AG04449 (cell line): Measurements from ENCODE around the gene PET100.

Experiments
- CTCF ChIA-PET: fragments of 350-600 bp; formaldehyde crosslinking; extraction: SDS; loops from one replicate; lab custom pipeline; 2021; ENCODE audit warnings: antibody characterized with exemption; lab: Yijun Ruan, JAX
- POLR2A ChIA-PET: fragments of 400-600, 350-600 bp; formaldehyde crosslinking; extraction: SDS; loops from one replicate; lab custom pipeline; 2020; ENCODE audit warnings: antibody characterized with exemption, inconsistent platforms; lab: Yijun Ruan, JAX
- DNase-seq: peaks from one replicate; pipeline ENCODE4 v3.0.0-alpha.2; 2010; ENCODE audit warnings: low read depth, low spot score
- H3K4me3 ChIP-seq: 2 replicates; pipeline ENCODE4 v1.5.1; 2011; ENCODE audit warnings: low read depth, mild to moderate bottlenecking, control low read depth, low read length
- TF ChIP-seq, protein P1 (sequence below): IDR thresholded peaks from one replicate; pipeline ENCODE4 v1.5.1; 2011; ENCODE audit warnings: mild to moderate bottlenecking, moderate library complexity, low read length, control low read depth, inconsistent platforms; ENCODE audit not compliant: insufficient read depth; ENCODE audit errors: missing control alignments

The PET100 gene

DNA sequence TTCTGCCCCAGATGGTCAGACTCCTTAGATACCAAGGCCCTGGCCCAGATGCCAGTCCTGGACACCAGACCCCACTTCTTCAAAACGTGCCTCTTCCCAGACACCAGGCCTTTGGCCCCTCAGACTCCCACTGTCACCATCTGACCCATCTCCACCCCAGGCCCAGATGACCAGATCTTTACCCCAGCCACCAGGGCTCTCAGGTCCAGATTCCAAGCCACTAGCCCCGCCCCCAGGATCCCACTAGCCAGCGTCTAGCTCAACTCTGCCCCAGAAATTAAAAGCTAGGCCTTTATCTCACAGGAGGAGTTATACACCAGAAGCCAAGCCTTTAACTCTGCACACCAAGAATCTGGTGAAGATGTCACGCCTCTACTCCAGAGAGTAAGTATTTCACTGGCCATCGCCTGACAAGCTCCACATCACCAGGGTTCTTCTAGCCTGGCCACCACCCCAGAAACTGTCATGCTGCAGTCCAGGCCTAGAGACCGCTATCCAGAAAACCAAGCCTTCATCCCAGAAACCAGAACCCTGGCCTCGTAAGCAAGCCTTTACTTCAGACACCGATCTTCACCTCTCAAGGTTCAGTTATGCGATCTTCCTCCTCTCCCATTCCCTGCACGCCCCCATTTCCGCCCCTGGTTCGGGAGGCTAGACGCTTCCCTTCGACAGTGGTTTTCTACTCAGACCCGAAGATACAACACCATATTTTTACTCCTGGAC is 843 bp upstream of the PET100 start:
- CTCF ChIA-PET, result interaction anchor here (3.6 kb wide), 1 partner anchor 24 kb away, joined by 18 read pairs; no protein-coding TSS in a partner anchor
- H3K4me3 ChIP-seq, result peak overlapping the region; percentile 99
- POLR2A ChIA-PET, result interaction anchor here (1.0 kb wide), 1 partner anchor 432 kb away, joined by 3 read pairs; no protein-coding TSS in a partner anchor
- TF ChIP-seq, protein P1, sequence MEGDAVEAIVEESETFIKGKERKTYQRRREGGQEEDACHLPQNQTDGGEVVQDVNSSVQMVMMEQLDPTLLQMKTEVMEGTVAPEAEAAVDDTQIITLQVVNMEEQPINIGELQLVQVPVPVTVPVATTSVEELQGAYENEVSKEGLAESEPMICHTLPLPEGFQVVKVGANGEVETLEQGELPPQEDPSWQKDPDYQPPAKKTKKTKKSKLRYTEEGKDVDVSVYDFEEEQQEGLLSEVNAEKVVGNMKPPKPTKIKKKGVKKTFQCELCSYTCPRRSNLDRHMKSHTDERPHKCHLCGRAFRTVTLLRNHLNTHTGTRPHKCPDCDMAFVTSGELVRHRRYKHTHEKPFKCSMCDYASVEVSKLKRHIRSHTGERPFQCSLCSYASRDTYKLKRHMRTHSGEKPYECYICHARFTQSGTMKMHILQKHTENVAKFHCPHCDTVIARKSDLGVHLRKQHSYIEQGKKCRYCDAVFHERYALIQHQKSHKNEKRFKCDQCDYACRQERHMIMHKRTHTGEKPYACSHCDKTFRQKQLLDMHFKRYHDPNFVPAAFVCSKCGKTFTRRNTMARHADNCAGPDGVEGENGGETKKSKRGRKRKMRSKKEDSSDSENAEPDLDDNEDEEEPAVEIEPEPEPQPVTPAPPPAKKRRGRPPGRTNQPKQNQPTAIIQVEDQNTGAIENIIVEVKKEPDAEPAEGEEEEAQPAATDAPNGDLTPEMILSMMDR, result no peak
- DNase-seq, result no peak

DNA sequence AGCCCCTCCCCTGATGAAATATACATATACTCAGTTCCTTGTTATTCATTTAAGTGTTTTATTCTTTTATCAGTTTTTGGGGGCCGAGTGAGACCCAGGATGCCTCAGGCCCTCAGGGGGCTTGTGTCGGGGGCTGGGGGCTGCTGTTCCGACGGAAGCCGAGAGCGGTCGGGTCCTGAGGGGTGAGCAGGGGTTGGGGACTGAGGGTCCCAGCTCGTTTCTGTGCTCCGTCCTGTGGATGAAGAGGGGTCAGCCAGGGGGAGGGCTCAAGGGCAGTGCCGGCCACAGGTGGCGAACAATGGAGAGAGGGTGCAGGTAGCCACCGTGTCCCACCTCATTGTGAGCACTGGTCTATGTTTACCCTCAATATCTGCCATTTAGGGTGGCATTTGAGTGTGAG is 2.0 kb downstream of the PET100 start:
- H3K4me3 ChIP-seq, result no peak overlapping the region
- DNase-seq, result no peak
- CTCF ChIA-PET, result interaction anchor here (2.4 to 3.6 kb wide), 2 partner anchors 21 to 168 kb away, joined by 12 to 18 read pairs; no protein-coding TSS in a partner anchor
- TF ChIP-seq, protein P1, result no peak
- POLR2A ChIA-PET, result no interaction called here

DNA sequence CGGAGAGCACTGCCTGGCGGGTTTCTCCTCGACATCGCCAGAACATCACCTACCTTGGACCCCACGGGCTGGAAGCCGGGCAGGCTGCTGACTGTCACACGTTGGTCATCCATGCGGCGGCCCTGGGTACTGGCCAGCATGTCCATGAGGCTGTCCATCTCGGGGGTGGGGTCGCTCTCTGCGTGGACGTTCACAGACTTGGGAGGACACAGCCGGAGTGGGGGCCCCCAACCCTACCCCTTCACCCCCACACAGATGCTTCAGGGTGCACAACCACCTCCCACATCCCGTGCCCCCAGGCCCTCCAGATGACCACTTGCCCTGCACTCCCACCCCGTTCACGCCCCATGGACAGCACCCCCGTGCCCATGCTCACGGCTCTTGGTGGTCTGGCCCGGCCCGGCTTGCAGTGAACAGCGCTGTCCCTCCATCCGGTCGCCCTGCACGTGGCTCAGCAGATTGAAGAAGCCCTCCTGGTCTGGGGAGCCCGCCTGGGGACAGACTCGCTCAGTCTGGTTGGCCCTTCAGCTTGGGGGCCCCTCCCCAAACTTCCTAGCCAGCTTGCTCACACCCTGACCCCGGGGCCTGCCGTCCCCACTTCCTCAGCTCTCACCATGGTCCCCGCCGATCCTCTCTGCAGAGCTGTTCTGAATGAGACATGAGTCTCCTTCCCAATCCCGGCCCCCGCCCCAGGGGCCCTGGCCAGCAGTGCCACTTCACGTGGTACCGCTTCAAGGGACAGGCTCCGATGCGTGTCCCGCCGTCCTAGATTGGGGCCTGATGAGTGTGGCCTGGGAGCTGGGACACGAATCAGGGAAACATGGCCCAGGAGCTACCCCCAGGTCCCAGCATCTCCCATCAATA is 3.0 kb downstream of the PET100 start:
- ChIA-PET POLR2A (no interaction called here), CTCF (interaction anchor here (1.3 kb wide), 1 partner anchor 20 kb away, joined by 5 read pairs; no protein-coding TSS in a partner anchor)
- DNase-seq, result no peak
- H3K4me3 ChIP-seq, result no peak overlapping the region
- TF ChIP-seq, protein P1, result no peak

DNA sequence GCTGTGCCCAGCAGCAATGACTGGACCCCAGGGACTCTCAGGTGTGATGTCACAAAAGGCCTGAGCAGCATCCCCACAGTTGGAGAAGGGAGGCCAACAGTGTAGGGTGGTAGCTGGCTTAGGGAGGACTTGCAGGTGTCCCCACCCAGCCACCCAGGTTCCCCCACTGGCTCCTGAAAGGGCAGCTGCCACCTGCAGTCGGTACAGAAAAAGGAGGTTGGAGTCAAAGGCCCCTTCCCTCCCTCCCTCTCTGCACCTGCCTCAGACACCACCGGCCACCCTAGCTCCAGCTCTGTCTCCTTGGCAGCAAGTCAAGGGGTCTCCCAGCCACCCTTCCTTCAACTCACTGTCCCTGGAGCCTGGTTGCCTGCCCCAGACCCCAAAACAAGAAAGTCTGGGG is 4.1 kb downstream of the PET100 start, which contains the start of gene PCP2:
Gene PCP2, minus strand, starts transcription at position 22 of the 400 bp plus-strand sequence. CDS start 262 bp downstream, outside the sequence.
- DNase-seq, result no peak
- TF ChIP-seq, protein P1, result no peak
- H3K4me3 ChIP-seq, result no peak within 1 kb of the TSS
- POLR2A ChIA-PET, result no interaction called here
- CTCF ChIA-PET, result interaction anchor here (0.8 to 1.3 kb wide), 2 partner anchors 18 to 47 kb away, joined by 3 to 5 read pairs; partner anchors contain the start of gene TRAPPC5

DNA sequence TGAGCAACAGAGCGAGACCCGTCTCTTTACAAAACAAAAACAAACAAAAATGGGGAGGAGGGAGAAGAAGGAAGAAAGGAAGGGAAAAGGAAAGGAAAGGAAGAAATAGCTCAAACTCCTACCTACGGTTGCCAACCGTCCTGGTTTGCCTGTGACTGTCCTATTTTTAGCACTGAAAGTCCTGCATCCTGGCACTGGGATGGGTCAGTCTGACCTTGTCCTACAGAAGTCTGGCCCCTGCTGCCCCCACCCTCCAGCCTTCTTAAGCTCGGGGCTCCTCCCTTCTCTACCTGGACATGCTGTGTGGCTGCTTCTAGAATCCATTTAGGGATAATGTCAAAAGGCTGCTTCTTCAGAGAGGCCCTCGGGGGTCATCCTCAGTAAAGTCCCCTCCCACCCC is 6.1 kb downstream of the PET100 start:
- no peak for DNase-seq
- POLR2A ChIA-PET, result no interaction called here
- TF ChIP-seq, protein P1, result no peak
- CTCF ChIA-PET, result interaction anchor here (1.2 to 2.1 kb wide), 2 partner anchors 16 to 45 kb away, joined by 4 to 9 read pairs; partner anchors contain the start of gene TRAPPC5
- no peak overlapping the region for H3K4me3 ChIP-seq

DNA sequence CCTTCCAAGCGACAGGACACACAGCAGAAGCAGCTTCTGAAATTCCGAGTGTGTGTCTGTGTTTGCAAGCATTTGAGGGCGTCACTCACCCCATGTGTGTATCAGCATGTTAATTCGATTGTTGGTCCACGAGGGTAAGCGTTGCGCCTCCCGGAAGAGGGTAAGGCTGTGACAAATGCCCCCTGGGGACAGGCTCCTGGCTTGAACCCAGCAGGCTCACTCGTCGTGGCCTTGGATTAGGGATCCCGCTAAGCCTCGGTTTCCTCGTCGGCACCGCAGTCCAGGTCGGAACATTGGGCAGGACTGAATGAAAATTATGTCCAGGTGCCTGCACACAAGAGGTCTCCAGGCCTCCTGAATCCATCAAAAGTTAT is 6.7 kb downstream of the PET100 start:
- no peak for DNase-seq
- TF ChIP-seq, protein P1, result no peak
- ChIA-PET CTCF (interaction anchor here (1.2 to 2.1 kb wide), 2 partner anchors 15 to 45 kb away, joined by 4 to 9 read pairs; partner anchors contain the start of gene TRAPPC5), POLR2A (no interaction called here)
- H3K4me3 ChIP-seq, result no peak overlapping the region
